Measurements from ENCODE around the gene KPNB1. TPM values are rescaled to one million over a fixed set of nuclear protein-coding genes. Genes with fewer than 3 reads are reported as not detected.

The KPNB1 gene
- total RNA-seq, 1 donor from 2014 or later: 642 TPM

GRCh38 chr17:47707056-47707804, 57.5 kb downstream of the KPNB1 start:
- H3K9me3 Mint-ChIP-seq: no peaks in the 10 kb centered on the region
- TF ChIP-seq, protein P1, sequence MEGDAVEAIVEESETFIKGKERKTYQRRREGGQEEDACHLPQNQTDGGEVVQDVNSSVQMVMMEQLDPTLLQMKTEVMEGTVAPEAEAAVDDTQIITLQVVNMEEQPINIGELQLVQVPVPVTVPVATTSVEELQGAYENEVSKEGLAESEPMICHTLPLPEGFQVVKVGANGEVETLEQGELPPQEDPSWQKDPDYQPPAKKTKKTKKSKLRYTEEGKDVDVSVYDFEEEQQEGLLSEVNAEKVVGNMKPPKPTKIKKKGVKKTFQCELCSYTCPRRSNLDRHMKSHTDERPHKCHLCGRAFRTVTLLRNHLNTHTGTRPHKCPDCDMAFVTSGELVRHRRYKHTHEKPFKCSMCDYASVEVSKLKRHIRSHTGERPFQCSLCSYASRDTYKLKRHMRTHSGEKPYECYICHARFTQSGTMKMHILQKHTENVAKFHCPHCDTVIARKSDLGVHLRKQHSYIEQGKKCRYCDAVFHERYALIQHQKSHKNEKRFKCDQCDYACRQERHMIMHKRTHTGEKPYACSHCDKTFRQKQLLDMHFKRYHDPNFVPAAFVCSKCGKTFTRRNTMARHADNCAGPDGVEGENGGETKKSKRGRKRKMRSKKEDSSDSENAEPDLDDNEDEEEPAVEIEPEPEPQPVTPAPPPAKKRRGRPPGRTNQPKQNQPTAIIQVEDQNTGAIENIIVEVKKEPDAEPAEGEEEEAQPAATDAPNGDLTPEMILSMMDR (conservative IDR thresholded peaks at IDR 0.05): no peak
- H3K27ac Mint-ChIP-seq (ENCODE audit: unreplicated experiment): peak overlapping the region; percentile 91
- peaks cover 36% of the 10 kb centered on the region for H3K4me1 Mint-ChIP-seq
- peak overlapping the region; percentile 43 for H3K4me3 Mint-ChIP-seq
- no peak for DNase-seq (ENCODE audit: low read depth, low spot score)
- no peaks in the 10 kb centered on the region for H3K36me3 Mint-ChIP-seq (ENCODE audit: low read depth)
- no peaks in the 10 kb centered on the region for H3K27me3 Mint-ChIP-seq (ENCODE audit: low read depth)

DNA sequence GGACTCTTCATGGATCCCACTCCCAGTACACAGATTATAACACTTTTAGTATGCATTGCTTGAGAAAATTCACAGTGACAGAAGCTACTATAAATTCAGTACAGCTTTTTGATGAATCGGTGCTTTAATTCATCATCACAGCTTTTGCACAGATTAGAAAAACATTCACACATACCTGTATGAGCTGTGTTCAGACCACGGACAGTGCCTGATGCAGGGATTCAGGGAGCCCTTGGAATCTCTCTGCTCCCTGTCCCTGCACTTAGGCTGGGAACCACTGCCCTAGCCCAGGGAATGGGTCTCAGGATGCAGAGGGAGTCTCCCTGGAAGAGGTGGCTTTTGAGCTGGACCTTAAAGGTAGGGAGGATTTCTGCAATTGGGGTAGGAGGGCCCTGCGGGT, 58.2 kb downstream of the KPNB1 start:
- peak overlapping the region; percentile 64 for H3K27ac Mint-ChIP-seq (ENCODE audit: unreplicated experiment)
- H3K36me3 Mint-ChIP-seq (ENCODE audit: low read depth): no peaks in the 10 kb centered on the region
- DNase-seq (ENCODE audit: low read depth, low spot score): no peak
- H3K4me1 Mint-ChIP-seq: peaks cover 33% of the 10 kb centered on the region
- no peak overlapping the region for H3K4me3 Mint-ChIP-seq
- TF ChIP-seq, protein P1 (conservative IDR thresholded peaks at IDR 0.05): no peak
- peaks cover 2% of the 10 kb centered on the region for H3K27me3 Mint-ChIP-seq (ENCODE audit: low read depth)
- no peaks in the 10 kb centered on the region for H3K9me3 Mint-ChIP-seq

DNA sequence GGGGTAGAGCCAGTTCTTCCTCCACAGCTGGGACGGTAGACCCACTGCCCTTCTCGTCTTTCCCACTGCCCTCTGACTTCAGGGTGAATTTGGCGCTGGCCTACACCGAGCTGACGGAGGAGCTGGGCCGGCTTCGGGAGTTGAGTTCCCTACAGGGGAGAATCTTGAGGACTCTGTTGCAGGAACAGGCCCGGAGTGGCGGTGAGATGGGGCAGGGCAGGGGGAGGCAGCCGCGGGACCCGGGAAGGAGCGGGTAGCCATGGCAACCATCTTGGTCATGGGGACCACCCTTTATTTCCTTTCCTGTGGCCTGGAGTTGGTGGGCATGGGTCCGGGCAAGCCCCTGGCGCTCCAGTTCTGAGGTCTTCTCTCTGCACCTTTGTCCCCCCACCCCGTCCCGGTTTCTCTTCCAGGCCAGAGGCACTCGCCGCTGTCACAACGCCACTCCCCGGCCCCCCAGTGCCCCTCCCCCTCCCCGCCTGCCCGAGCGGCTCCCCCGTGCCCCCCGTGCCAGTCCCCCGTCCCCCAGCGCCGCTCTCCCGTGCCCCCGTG, 58.7 kb downstream of the KPNB1 start:
- H3K27ac Mint-ChIP-seq (ENCODE audit: unreplicated experiment): no peak overlapping the region
- no peaks in the 10 kb centered on the region for H3K36me3 Mint-ChIP-seq (ENCODE audit: low read depth)
- TF ChIP-seq, protein P1 (conservative IDR thresholded peaks at IDR 0.05): no peak
- peaks cover 32% of the 10 kb centered on the region for H3K4me1 Mint-ChIP-seq
- no peaks in the 10 kb centered on the region for H3K9me3 Mint-ChIP-seq
- H3K27me3 Mint-ChIP-seq (ENCODE audit: low read depth): peaks cover 7% of the 10 kb centered on the region
- no peak for DNase-seq (ENCODE audit: low read depth, low spot score)
- H3K4me3 Mint-ChIP-seq: no peak overlapping the region

GRCh38 chr17:47708864-47709541, 59.3 kb downstream of the KPNB1 start:
- H3K27me3 Mint-ChIP-seq (ENCODE audit: low read depth): peaks cover 12% of the 10 kb centered on the region
- no peaks in the 10 kb centered on the region for H3K36me3 Mint-ChIP-seq (ENCODE audit: low read depth)
- TF ChIP-seq, protein P1 (conservative IDR thresholded peaks at IDR 0.05): no peak
- no peak for DNase-seq (ENCODE audit: low read depth, low spot score)
- no peak overlapping the region for H3K27ac Mint-ChIP-seq (ENCODE audit: unreplicated experiment)
- peaks cover 27% of the 10 kb centered on the region for H3K4me1 Mint-ChIP-seq
- H3K4me3 Mint-ChIP-seq: no peak overlapping the region
- no peaks in the 10 kb centered on the region for H3K9me3 Mint-ChIP-seq

- Mint-ChIP-seq H3K4me3 (no peak overlapping the region), H3K27me3 (ENCODE audit: low read depth) (peaks cover 15% of the 10 kb centered on the region), H3K9me3 (no peaks in the 10 kb centered on the region), H3K27ac (ENCODE audit: unreplicated experiment) (no peak overlapping the region), H3K36me3 (ENCODE audit: low read depth) (no peaks in the 10 kb centered on the region), H3K4me1 (peaks cover 25% of the 10 kb centered on the region)
- no peak for DNase-seq (ENCODE audit: low read depth, low spot score)
- TF ChIP-seq, protein P1 (conservative IDR thresholded peaks at IDR 0.05): no peak
Observed at GRCh38 chr17:47709594-47709993, 59.9 kb downstream of the KPNB1 start.
